GM23338 (cell line): ENCODE results near the gene CNTROB. TPM values are rescaled to one million over a fixed set of nuclear protein-coding genes. Genes with fewer than 3 reads are reported as not detected.

Experiments
- ATAC-seq: fragments of 200-7000 bp; cut with Tn5 transposase; 3 replicates; pipeline ENCODE4 v1.9.1; 2020
- DNase-seq: peaks from one replicate; pipeline ENCODE4 v3.0.0-alpha.2; 2015; ENCODE audit warnings: low spot score
- H2AFZ ChIP-seq: fragments of 200-600 bp; sonication (generic); 2 replicates; pipeline ENCODE4 v1.8.0; 2016; ENCODE audit warnings: antibody characterized with exemption, mild to moderate bottlenecking, moderate library complexity
- H3F3A ChIP-seq: fragments of 200-600 bp; sonication (generic); replicated peaks from 2 replicates; pipeline ENCODE4 v1.8.0; 2017; ENCODE audit warnings: antibody characterized with exemption, mixed run types, low read depth
- H3K27ac ChIP-seq: fragments of 200-600 bp; sonication (generic); 2 replicates; pipeline ENCODE4 v1.6.1; 2016; ENCODE audit warnings: low read depth
- H3K27me3 ChIP-seq: fragments of 200-600 bp; sonication (generic); 2 replicates; pipeline ENCODE4 v1.8.0; 2016; ENCODE audit warnings: mild to moderate bottlenecking, mixed run types, moderate library complexity; ENCODE audit not compliant: insufficient read depth
- H3K36me3 ChIP-seq: fragments of 200-600 bp; sonication (generic); 2 replicates; pipeline ENCODE4 v1.8.0; 2016; ENCODE audit warnings: mild to moderate bottlenecking; ENCODE audit not compliant: insufficient read depth
- H3K4me1 ChIP-seq: fragments of 200-600 bp; sonication (generic); 2 replicates; pipeline ENCODE4 v1.8.0; 2016; ENCODE audit warnings: mild to moderate bottlenecking, moderate library complexity; ENCODE audit not compliant: insufficient read depth
- H3K4me2 ChIP-seq: fragments of 200-600 bp; sonication (generic); 2 replicates; pipeline ENCODE4 v1.7.1; 2017; ENCODE audit warnings: mixed run types
- H3K4me3 ChIP-seq: fragments of 200-600 bp; sonication (generic); 2 replicates; pipeline ENCODE4 v1.6.1; 2016; ENCODE audit warnings: mixed run types
- H3K79me2 ChIP-seq: fragments of 200-600 bp; sonication (generic); replicated peaks from 2 replicates; pipeline ENCODE4 v1.8.0; 2017; ENCODE audit warnings: mild to moderate bottlenecking; ENCODE audit not compliant: insufficient read depth
- H3K9me2 ChIP-seq: fragments of 200-600 bp; sonication (generic); 2 replicates; pipeline ENCODE4 v1.8.0; 2017; ENCODE audit not compliant: insufficient read depth
- H4K20me1 ChIP-seq: fragments of 200-600 bp; sonication (generic); replicated peaks from 2 replicates; pipeline ENCODE4 v1.8.0; 2017; ENCODE audit warnings: mild to moderate bottlenecking; ENCODE audit not compliant: insufficient read depth
- H3K27ac Mint-ChIP-seq: 2 replicates; pipeline ENCODE4 v1.8.0; 2020; ENCODE audit warnings: inconsistent platforms, mild to moderate bottlenecking, moderate library complexity, mixed read lengths
- H3K27me3 Mint-ChIP-seq: 3 replicates; pipeline ENCODE4 v1.8.0; 2022; ENCODE audit warnings: low read depth, mild to moderate bottlenecking, moderate library complexity, mixed read lengths, inconsistent platforms; ENCODE audit not compliant: insufficient read depth, poor library complexity
- H3K36me3 Mint-ChIP-seq: 3 replicates; pipeline ENCODE4 v1.8.0; 2021; ENCODE audit warnings: low read depth, mild to moderate bottlenecking, inconsistent platforms, moderate library complexity, mixed read lengths
- H3K4me1 Mint-ChIP-seq: 3 replicates; pipeline ENCODE4 v1.8.0; 2020; ENCODE audit warnings: mild to moderate bottlenecking, inconsistent platforms, mixed read lengths
- H3K4me3 Mint-ChIP-seq: 3 replicates; pipeline ENCODE4 v1.8.0; 2021; ENCODE audit warnings: moderate library complexity, mild to moderate bottlenecking, inconsistent platforms, mixed read lengths
- H3K9me3 Mint-ChIP-seq: 3 replicates; pipeline ENCODE4 v1.8.0; 2020; ENCODE audit warnings: moderate library complexity, mild to moderate bottlenecking, inconsistent platforms, mixed read lengths
- CTCF ChIP-seq, 2 experiments: fragments of 200-600 bp in 1 of 2; sonication (generic) in 1 of 2; conservative IDR thresholded peaks; 2 replicates each; pipeline versions ENCODE4 v1.5.1 to v1.6.1; 2016 to 2017; ENCODE audit warnings: antibody characterized with exemption in 2 of 2, low read depth in 2 of 2, mild to moderate bottlenecking in 2 of 2, moderate library complexity in 1 of 2
- ETS1 ChIP-seq: IDR thresholded peaks from 2 replicates; pipeline ENCODE4 v1.6.1; 2016; ENCODE audit warnings: antibody characterized with exemption
- EZH2 ChIP-seq: fragments of 200-600 bp; sonication (generic); IDR thresholded peaks from one replicate; pipeline ENCODE4 v1.8.0; 2017; ENCODE audit warnings: antibody characterized with exemption, mild to moderate bottlenecking, low read depth; ENCODE audit not compliant: unreplicated experiment
- JUNB ChIP-seq: IDR thresholded peaks from one replicate; pipeline ENCODE4 v1.6.1; 2016; ENCODE audit warnings: antibody characterized with exemption; ENCODE audit not compliant: unreplicated experiment
- NANOG ChIP-seq: IDR thresholded peaks from 2 replicates; pipeline ENCODE4 v1.6.1; 2016; ENCODE audit warnings: antibody characterized with exemption, borderline replicate concordance
- POLR2AphosphoS5 ChIP-seq: IDR thresholded peaks from 2 replicates; pipeline ENCODE4 v1.6.1; 2016; ENCODE audit warnings: antibody characterized with exemption, low read depth
- ZNF114 ChIP-seq: fragments of 250-450 bp; sonication (Bioruptor Pico); IDR thresholded peaks from 2 replicates; pipeline ENCODE4 v1.5.0; 2020; ENCODE audit warnings: mild to moderate bottlenecking, moderate library complexity
- ZNF331 ChIP-seq: fragments of 250-450 bp; sonication (Bioruptor Pico); IDR thresholded peaks from 2 replicates; pipeline ENCODE4 v1.5.0; 2020; ENCODE audit warnings: low read depth, mild to moderate bottlenecking, moderate library complexity
- ZNF462 ChIP-seq: fragments of 250-450 bp; sonication (Bioruptor Pico); IDR thresholded peaks from 2 replicates; pipeline ENCODE4 v1.5.0; 2020; ENCODE audit warnings: mild to moderate bottlenecking, moderate library complexity
- polyA plus RNA-seq: library from polyadenylated mRNA; unstranded; fragments of >200 nt; fragmentation: Nextera tagmentation; extraction: Ambion mirVana; gene quantifications from 2 replicates; pipeline ENCODE4 v1.2.1, GENCODE V29; 2016
- total RNA-seq: library from RNA; depleted of rRNA; stranded (reverse); fragments of >200 nt; shearing (Covaris generic); gene quantifications from 2 replicates; pipeline ENCODE4 v1.2.3, GENCODE V29; 2014

CNTROB gene
- total and polyA plus RNA-seq, 2 experiments from 2014 or later: 16.3 to 18.5 TPM

GRCh38 chr17:7961421-7961820 lies 29.4 kb downstream of the CNTROB start:
- Mint-ChIP-seq H3K27ac (no peak overlapping the region), H3K4me3 (no peak overlapping the region), H3K36me3 (no peaks in the 10 kb centered on the region), H3K4me1 (peaks cover 14% of the 10 kb centered on the region), H3K27me3 (peaks cover 9% of the 10 kb centered on the region), H3K9me3 (no peaks in the 10 kb centered on the region)
- TF ChIP-seq ZNF331 (CRISPR knock-in tag) (no peak), JUNB (no peak), POLR2AphosphoS5 (no peak), NANOG (no peak), EZH2 (no peak)
- H3K27ac ChIP-seq: no peak overlapping the region
- no peak overlapping the region for H3K4me3 ChIP-seq
- peaks cover 15% of the 10 kb centered on the region for H3K4me1 ChIP-seq
- no peaks in the 10 kb centered on the region for H3K79me2 ChIP-seq
- H3K27me3 ChIP-seq: no peaks in the 10 kb centered on the region
- H2AFZ ChIP-seq: no peak overlapping the region
- no peaks in the 10 kb centered on the region for H4K20me1 ChIP-seq
- no peak for ATAC-seq
- H3K36me3 ChIP-seq: no peaks in the 10 kb centered on the region
- H3K4me2 ChIP-seq: peak overlapping the region; percentile 19
- no peak for DNase-seq
- 0 out of 2 replicates have a peak, but pooled peaks cover 5% of the 10 kb centered on the region for H3K9me2 ChIP-seq
- H3F3A ChIP-seq: no peaks in the 10 kb centered on the region

GRCh38 chr17:7967751-7968150 lies 35.7 kb downstream of the CNTROB start:
- H3K27me3 ChIP-seq: no peaks in the 10 kb centered on the region
- ATAC-seq (no peak), DNase-seq (no peak)
- H3K4me3 ChIP-seq: no peak overlapping the region
- H3K4me3 Mint-ChIP-seq: no peak overlapping the region
- no peak for TF ChIP-seq ETS1
- TF ChIP-seq EZH2: no peak
- TF ChIP-seq ZNF114 (CRISPR knock-in tag): no peak
- no peak for TF ChIP-seq JUNB
- no peak for TF ChIP-seq ZNF462 (CRISPR knock-in tag)
- no peak for TF ChIP-seq CTCF (conservative IDR thresholded peaks at IDR 0.05; ENCODE audit: low read depth in 2 of 2)
- H4K20me1 ChIP-seq: no peaks in the 10 kb centered on the region
- H3K4me1 Mint-ChIP-seq: peaks cover 4% of the 10 kb centered on the region; the same call in 1 of the 3 replicates
- H3K27ac Mint-ChIP-seq: no peak overlapping the region
- H3K36me3 Mint-ChIP-seq: no peaks in the 10 kb centered on the region
- no peaks in the 10 kb centered on the region for H3K79me2 ChIP-seq
- no peaks in the 10 kb centered on the region for H3F3A ChIP-seq
- peaks cover 4% of the 10 kb centered on the region; the same call in 1 of the 2 replicates for H3K4me1 ChIP-seq
- no peaks in the 10 kb centered on the region for H3K9me3 Mint-ChIP-seq
- H3K4me2 ChIP-seq: no peak overlapping the region
- H3K27me3 Mint-ChIP-seq: peaks cover 9% of the 10 kb centered on the region
- 0 out of 2 replicates have a peak overlapping the region, but pooled peaks have one; percentile 43 for H2AFZ ChIP-seq
- no peak overlapping the region for H3K27ac ChIP-seq
- H3K36me3 ChIP-seq: no peaks in the 10 kb centered on the region
- no peaks in the 10 kb centered on the region for H3K9me2 ChIP-seq
